CD1c-positive myeloid dendritic cell (primary cell): Measurements from ENCODE around the gene TBC1D10B.

Source experiments
- DNase-seq: peaks from one replicate; pipeline ENCODE4 v3.0.0-alpha.2; 2016; ENCODE audit errors: extremely low spot score

TBC1D10B gene

DNA sequence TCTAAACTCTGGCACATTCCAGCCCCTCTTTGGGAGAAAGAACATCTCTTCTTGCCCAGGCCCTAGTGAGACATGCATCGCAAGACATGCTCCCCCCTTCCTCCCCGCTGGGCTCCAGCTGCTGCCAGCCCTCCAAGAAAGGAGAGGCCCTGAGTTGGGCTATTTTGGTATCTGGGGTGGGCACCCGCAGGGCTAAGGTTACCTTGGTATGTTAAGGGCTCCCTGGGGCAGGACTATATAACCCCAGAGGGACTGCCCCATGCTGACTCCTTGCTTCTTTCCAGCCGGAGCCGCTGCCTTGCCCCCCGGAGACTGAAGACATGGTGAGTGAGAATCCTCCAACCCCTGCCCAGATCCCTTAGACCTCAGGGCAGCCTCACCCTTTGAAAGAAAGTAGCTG is 4.2 kb upstream of the TBC1D10B start, which contains the start of gene MYL11:
Gene MYL11, plus strand, starts transcription at position 265 of the 400 bp plus-strand sequence. Its CDS starts 56 bp downstream, at position 321.
- DNase-seq: no peak

DNA sequence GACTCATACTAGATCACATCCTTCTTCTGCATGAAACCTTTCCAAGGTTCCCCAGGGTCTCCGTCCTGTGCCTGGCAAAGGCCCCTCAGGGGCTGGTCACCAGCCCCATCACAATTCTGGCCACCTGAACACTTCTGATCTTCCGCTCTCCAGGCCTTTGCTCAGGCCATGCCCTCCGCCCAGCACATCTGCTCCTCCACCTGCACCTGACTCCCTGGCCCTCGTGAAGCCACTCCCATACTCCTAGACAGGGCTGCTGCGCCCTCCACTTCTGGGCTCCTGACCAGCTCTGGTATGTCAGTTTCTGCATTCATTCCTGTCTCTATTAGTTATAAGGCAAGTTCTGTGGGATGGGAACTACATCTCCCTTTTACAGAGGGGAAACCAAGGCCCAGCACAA is 2.4 kb upstream of the TBC1D10B start:
- no peak for DNase-seq

DNA sequence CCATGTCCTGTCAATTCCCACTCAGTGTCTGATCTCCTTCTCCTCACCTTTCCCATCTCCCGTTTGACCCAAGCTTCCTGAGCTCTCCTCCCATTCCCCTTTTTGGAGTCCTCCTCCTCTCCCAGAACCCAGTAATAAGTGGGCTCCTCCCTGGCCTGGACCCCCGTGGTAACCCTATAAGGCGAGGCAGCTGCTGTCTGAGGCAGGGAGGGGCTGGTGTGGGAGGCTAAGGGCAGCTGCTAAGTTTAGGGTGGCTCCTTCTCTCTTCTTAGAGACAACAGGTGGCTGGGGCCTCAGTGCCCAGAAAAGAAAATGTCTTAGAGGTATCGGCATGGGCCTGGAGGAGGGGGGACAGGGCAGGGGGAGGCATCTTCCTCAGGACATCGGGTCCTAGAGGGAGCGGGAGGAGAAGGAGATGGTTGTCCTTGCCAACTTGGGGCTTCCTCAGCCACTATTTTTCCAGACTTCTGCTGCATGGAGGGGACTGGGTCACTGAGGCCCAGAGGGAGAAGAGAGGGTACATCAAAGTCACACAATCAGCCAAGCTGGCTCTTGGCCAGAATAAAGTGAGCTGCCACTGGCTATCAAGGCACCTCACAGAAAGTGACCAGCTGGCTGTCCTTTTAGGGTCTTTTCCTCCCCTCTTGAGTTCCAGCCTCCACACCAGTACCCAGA is 1.9 kb upstream of the TBC1D10B start:
- DNase-seq: no peak

DNA sequence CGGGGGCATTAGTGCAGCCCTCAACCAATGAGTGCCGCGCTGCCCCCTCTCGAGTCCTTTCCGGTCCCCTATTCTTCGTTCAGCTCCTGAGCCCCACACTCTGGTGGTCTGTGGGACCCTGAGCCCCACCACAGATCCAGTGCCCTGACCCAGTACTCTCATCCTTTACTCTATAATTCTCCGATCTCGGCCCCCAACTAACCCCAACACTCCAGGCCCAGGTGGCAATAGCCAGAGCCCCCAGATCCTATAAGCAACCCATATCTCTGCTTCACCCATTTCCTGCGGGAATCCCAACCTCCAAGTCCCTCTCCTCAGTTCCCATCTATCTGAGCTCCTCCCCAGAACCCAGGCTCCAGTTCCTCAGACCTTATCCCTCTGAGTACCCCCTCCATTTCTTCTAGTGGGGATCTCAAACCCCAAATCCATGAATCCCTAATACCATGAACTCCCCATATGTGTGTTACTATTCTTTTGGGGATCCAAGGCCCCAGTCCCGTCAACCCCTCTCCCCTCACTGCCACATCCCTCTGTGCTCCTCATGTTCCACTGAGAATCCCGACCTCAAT is 1.0 kb upstream of the TBC1D10B start:
- DNase-seq: no peak

DNA sequence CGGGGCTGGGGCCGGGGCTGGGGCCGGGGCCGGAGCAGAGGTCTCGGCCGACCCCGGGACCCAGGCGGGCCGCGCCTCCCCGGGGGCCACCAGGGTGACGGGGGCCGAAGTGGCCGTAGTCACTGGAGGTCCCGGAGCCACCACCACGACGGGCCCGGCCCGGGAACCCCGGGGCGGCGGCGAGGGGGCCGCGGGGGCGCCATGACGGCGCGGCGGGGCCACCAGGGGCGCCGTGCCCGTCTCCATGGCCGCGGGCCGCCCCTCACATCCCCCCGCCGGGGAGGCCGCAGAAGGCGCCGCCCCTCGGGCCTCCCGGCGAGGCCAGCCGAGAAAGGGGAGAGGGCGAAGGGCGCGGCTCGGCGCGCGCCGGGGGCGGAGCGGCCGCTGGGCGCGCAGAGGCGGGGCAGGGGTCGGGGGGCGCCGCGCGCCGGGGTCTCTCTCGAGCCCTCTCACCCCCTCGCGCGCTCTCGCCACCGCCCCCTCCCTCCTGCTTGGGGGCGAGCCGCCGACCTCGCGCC is 297 bp downstream of the TBC1D10B start:
- no peak for DNase-seq

DNA sequence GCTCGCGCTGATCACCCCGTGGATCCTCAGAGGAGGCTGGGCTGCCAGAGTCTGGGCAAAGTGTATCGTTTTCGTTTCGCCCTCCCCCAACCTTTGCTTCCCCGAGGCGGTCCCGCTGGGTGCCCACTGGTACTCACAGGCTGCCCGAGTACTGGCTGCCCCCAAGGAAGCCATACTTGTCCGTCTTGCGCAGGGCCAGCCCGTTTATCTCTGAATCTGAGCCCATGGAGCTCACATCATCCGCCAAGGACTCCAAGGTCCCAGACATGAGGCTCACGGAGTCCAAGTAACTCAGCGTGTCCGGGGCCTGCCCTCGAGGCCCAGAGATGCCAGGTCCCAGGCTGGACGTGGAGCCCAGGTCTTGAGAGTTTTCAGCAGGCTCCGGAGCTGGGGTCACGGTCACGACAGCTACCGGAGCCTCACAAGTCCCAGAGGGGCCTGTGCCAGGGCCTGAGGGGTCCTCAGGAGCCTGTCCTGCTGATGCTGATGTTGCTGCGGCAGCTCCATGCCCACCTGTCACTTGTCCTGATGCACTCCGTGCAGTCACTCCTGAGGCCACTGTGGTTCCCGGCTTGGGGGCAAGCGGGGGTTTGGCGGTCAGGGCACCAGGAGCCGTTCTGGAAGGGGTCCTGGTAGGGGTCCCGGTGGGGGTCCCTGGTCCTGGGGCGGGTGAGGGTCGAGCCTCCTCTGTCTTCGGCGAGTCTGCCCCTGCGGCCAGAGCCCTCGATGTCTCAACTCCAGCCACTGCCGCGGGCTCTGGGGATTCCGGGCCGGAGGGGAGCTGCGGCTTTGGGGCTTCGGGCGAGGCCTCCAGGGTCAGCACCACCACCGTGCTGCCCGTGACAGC is 980 bp downstream of the TBC1D10B start:
- DNase-seq: no peak

DNA sequence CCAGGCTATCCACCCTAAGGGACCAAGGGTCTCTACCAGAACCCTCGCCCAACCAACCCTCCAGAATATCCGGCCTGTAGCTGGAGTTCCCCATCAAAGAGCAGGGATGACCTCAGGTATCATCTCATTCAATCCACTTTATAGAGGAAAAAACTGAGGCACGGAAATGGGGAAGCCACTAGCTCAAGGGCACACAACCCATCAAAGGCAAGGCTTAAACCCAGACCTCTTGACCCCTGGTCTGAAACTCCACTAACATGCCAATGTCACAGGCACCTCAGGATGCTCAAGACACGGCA is 1.6 kb downstream of the TBC1D10B start:
- DNase-seq: no peak

DNA sequence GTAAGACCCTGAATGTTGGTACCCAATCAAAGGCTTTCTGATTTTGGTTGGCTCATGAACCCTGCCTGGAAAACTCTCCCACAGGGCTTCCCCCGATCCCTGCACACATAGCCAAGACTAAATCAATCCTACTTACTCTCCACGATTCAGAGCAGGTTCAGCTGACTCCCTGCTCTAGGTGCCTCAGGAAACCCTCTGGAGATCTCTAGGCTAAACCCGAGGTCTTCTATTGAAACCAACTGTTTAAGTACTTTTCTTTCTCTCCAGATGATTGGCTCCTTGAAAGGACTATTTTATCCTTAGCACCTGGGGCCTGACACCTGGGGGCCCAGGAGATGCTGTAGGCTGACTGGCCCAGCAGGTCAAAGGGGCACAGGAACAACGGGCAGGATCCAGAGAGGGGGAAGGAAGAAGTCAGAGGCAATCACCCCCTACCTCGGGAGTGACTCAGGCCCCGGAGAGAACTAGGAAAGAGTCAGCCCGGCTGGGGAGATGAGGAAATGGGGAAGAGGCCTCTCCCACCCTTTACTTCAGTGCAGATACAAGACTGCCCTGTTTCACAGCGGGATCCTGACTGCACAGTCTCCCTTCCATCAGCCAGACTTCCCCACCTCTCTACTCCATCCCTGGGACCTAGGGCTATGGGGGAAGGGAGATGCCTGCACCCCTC is 2.0 kb downstream of the TBC1D10B start:
- peak; percentile 70 for DNase-seq

DNA sequence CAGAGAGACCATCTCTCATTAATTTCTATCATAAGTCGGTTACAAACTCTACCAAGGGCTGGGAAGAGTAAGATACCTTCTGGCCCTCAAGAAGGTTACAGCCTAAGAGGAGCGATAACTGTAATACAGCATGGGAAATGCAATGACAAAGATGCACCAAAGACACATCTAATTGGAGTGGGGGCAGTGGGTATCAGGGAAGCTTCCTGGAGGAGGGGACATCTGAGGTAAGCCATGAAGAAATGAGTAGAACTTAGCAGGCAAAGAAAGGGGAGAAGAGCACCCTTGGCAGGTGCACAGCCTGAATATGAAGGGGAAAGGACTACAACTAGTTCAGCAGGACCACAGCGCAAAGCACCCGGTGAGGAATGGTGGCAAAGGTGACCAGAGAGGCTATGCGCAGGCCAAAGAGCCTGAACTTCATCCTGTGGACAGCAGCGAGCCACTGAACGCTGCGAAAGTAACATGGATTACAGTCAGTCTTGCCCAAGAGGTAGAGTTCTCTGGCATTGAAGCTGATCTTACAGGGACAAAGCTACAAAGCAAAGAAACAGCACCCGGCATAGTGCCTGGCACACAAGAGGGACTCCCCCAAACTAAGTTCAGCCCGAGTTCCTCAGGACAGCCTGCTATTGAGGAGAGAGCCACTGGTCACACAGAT is 2.8 kb downstream of the TBC1D10B start:
- no peak for DNase-seq

DNA sequence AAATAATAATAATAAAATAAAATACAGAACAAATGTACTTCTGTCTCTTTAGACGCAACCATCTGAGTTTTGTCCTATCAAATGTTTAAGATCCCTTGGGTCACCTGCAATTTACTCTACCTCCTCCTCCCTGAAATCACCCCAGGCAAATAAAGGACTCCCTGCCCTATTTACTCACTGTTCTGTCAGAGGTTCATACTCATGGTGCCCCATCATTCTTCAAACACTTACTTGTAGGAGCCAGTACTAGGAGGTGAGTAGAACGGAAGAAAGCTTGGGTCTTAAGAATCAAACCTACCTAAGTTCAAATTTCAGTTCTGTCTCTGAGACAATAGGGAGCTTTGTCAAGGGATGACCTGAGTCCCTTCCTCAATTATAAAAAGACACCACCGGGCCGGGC is 3.8 kb downstream of the TBC1D10B start:
- no peak for DNase-seq

DNA sequence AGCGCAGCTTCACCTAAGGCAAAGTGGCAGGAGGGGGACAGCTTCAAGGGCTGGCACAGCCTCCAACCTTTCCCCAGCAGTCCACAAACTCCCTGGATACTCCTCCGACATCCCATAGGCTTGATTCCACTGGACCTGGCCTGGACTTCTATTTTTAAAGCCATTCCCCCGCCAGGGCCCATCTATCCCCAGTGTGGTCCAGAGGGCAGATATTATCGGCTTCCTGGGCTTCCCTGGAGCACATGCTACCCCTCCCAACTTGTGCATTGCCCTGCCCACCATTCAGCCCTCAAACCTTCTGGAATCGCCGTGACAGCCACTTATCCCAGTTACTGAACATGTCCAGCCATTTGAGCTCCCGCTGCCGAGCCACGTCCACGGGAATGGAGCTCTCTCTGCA is 5.1 kb downstream of the TBC1D10B start:
- DNase-seq: no peak

DNA sequence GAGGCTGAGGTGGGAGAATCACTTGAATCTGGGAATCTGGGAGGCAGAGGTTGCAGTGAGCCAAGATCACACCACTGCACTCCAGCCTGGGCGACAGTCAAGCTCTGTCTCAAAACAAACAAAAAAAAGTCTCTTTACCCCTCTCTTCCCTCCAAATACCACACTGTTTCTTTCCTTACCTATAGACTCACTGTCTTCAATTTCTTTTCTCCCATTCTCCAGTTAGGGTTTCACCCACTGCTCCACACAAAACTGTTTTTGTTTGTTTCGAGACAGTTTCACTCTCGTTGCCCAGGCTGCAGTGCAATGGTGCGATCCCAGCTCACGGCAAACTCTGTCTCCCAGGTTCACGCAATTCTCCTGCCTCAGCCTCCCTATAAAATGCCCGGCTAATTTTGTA is 9.1 kb downstream of the TBC1D10B start:
- no peak for DNase-seq

DNA sequence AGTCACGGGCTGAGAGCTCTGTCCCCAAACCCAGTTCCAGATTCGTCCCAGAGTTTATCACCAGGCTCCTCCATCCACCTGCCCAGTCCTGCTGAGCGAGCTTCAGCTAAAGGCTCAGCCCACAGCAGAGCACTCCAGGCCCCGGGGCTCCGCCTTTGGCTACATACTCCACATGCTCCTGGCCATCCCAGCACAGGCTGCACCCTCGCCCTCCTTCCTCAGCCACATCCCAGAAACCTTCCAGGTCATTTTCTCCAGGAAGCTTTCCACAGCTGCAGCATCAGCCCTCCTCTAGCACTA is 10.5 kb downstream of the TBC1D10B start:
- no peak for DNase-seq

DNA sequence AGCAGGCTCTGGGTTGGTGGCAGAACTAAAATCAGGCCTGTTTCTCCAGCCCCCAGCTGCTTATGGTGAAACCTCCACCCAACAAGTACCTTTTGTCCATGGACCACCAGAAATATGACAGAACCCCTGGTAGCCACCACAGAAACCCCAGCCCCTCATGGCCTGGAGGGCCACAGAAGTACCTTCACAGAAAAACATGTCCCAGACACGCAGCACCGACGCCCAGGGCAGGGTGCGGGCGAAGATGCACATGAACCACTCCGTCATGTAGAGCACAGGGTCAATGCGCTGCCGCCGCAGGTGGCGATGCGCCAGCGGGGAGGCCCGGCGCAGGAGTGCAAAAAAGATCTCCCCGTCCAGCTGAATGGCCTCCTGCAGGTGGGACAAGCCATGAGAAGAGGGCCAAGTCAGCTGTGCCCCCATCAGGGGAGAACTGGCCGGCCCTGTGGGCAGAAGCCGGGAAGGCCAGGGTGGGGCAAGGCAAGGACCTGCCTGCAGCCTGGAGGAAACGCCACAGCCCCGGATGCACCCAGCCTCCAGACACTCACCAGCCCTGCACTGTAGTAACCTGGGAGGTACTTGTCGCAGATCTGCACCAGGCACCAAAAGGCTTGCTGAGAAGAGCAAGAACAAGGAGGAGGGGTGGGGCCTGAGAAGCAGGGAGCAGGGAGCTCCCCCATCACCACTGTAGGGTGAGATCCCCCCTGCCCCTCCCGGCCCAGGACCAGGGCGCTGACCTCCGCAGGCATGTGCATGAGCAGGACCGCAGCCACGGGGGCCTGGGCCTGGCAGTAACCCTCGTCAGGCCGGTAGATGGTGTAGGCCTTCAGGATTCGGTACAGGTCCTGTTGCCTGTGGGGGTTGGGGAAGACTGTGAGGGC is 11.1 kb downstream of the TBC1D10B start:
- DNase-seq: no peak

DNA sequence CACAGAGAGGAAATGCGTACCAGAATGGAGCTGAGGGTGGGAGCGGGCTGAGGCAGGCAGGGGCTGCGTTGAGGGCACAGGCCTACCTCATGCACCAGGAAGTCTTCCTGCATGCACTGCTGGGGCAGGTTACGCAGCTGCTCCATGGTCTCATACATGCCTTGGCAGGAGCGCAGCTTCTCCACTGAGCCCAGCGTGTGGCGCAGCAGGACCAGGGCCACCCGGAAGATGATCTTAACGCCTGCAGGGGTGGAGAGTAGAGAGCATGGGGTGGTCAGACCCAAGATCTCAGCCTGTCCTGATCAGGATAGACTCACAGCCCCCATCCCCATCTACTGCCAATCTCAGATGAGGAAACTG is 11.7 kb downstream of the TBC1D10B start:
- no peak for DNase-seq

DNA sequence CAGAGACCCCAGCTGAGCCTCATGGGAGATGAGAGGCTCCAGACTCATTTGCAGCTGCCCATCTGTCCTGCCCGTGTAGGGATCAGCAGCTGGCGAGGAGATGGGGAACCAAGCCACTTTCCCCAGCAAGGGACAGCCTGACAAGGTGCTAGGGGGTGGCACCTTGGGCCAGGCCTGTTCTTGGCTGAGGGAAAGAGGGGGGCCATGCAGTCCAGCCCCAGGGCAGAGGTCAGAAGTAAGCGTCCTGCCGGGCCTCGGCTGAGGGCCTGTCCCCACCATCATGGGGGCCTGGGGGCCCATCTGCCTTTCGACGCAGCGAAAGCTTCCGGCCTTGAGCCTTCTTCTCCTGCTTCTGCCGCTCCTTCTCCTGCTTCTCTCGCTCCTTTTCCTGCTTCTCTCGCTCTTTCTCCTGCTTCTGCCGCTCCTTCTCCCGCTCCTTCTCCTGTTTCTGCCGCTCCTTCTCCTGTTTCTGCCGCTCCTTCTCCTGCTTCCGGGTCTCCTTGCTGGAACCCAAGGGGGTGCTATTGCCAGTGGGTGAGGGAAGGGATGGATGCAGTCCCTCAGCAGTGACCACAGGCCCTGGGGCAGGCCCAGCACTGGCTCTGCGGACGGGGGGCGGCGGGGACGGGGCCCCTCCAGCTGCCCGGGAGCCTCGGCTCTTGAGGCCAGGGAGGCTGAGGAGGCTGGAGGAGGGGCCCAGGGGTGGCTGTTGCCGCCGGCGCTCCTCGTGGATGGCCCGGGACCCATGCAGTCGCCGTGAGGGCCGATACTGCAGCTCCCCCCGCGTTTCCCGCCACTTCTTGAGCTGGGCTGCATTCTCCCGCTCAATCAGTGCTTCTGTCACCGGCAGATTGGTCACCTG is 12.3 kb downstream of the TBC1D10B start:
- DNase-seq: no peak

DNA sequence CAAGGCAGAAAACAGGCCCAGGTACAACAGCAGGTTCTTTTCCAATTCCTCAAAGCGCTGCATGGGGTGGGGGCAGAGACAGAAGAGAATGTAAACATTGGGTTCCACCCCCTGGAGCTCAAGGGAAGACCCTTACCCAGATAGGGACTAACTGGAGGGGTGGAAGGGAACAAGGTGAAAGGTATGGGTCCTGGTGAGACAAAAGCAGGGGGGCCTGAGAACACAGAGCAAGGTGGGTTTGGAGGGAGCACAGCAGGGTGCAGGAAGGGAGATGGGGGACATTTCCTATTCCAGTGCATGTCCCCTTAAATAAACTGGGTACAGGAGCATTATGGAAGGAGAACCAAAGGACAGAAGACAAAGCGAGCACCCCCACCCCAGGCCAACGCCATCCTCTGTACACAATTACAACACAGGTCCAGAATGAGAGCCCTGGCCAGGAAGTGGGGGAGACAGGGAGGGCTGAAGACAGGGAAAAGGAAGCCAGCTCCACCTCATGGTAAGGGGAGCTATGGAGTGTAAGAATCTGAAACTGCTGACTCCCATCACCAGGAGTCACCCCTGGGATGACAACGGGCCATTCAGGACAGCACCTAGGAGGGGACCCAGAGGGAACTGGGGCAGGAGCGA is 13.1 kb downstream of the TBC1D10B start:
- DNase-seq: no peak

DNA sequence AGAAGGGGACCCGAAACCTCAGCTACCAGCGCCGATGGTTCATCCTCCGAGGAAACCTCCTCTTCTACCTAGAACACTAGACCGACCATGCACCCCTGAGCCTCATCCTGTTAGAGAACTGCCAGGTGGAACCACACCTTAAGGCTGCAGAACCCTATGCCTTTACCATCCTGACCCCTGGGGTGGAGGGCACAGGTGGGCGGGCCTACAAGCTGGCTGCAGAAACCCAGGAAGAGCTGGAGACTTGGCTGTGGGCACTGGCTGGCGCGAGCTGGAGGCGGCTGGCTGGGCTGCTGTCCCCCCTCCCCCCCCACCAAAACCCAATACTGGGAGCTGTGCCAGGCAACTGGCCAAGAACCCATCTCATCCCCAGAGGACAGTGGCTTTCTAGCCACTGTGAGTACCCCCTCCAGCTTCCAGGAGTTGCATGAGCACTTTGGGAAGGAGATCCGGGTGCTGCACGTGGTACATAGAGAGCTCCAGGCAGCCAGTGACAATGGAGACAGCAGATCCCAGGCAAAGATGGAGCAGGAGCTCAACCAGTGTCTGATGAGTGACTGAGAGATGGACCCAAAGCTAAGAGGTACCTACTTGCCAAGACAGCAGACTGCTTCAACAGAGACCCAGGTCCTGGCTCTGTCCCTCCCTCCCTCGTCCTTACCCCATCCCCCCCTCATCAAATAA is 13.8 kb downstream of the TBC1D10B start:
- no peak for DNase-seq

DNA sequence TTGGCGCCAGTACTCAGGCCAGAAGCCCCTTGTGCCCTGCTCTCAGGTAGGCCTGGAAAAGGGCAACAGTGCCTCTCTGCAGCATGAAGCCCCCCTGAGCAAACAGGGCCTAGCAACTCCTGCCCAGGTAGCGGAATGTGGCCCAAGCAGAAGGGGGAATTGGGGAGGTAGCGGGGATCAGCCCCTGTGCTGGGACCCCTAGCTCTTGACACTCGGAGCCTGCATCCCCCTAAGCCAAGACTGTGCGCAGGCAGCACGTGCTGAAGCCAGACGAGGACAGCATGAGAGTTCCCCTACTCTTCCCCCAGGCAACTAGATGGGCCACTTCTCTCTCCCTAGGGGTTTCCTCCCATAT is 14.4 kb downstream of the TBC1D10B start:
- DNase-seq: no peak
